Measurements from ENCODE around the gene HNRNPAB. TPM values are rescaled to one million over a fixed set of nuclear protein-coding genes. Genes with fewer than 3 reads are reported as not detected.
A peak's percentile ranks its signal among the peaks of the same experiment; 100 is the strongest.

Gene HNRNPAB
- total and polyA plus RNA-seq, 8 donors: 24.5 to 61.6 (median 46.2) TPM

DNA sequence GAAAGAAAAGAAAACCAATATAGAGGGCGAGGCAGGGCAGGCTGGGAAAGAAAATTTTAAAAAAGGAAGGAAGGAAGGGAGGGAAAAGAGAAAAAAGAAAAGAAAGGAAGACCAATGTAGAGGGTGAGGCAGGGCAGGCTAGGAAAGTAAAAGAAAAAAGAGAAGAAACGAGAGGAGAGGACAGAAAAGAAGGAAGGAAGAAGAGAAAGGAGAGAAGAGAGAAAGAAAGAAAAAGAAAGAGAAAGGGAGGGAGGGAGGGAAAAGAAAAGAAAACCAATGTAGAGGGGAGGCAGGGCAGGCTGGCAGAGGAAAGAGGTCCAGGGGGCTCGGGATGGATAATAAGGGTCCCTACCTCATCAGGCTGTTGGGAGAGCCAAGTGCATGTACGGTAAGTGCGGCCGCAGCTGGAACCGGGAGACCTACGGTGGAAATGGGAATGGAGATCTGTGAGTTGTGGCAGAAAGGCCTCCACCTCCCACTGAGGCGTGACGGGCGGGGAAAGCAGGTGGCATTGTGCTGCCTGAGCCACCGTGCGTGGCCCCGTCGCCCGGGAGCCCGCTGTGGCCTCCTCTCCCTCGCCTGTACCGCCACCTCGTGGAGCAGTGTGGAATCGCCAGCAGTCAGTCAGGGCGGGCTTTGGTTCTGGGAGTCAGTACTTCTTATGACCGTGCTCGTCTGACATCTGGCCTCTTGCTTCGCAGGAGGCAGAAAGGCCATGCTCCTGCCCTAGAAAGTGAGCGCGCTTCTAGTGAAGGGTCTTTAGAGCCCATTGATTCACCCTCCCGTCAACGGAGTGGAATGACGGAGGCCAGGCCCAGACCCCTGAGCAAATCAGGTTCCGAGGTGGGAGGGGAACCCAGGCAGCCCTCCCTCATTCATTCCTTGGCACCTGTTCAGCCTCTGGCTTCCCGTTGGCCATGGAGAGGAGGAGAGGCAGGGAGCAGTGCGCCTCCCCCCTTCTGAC lies 40.3 kb upstream of the HNRNPAB start:
- FAIRE-seq (no peak), ATAC-seq (peak; percentile 97 to 100 (median 100)), DNase-seq (peak; percentile 75 to 99 (median 92))
- peaks cover 0 to 3% (median 0%) of the 10 kb centered on the region in 3 donors for H3K4me1 ChIP-seq
- peak overlapping the region in 1 of 4 donors; percentile 17 for H3K4me3 ChIP-seq
- H3K36me3 ChIP-seq: no peaks in the 10 kb centered on the region
- no peaks in the 10 kb centered on the region for H3K9me3 ChIP-seq
- no peak overlapping the region for H3K27ac ChIP-seq
- TF ChIP-seq, protein P1, sequence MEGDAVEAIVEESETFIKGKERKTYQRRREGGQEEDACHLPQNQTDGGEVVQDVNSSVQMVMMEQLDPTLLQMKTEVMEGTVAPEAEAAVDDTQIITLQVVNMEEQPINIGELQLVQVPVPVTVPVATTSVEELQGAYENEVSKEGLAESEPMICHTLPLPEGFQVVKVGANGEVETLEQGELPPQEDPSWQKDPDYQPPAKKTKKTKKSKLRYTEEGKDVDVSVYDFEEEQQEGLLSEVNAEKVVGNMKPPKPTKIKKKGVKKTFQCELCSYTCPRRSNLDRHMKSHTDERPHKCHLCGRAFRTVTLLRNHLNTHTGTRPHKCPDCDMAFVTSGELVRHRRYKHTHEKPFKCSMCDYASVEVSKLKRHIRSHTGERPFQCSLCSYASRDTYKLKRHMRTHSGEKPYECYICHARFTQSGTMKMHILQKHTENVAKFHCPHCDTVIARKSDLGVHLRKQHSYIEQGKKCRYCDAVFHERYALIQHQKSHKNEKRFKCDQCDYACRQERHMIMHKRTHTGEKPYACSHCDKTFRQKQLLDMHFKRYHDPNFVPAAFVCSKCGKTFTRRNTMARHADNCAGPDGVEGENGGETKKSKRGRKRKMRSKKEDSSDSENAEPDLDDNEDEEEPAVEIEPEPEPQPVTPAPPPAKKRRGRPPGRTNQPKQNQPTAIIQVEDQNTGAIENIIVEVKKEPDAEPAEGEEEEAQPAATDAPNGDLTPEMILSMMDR (IDR thresholded peaks at IDR 0.05): peak; percentile 99 to 100 (median 99)
- intact Hi-C loops (cut with DNase I): loop anchor here in 1 of 3 donors (5.0 kb wide), 1 partner anchor 87 kb away; no protein-coding TSS in a partner anchor
- 8 to 9% methylated on average over 29 to 33 of the region's 33 CpGs for WGBS, 2 donors
- no peaks in the 10 kb centered on the region for H3K27me3 ChIP-seq

DNA sequence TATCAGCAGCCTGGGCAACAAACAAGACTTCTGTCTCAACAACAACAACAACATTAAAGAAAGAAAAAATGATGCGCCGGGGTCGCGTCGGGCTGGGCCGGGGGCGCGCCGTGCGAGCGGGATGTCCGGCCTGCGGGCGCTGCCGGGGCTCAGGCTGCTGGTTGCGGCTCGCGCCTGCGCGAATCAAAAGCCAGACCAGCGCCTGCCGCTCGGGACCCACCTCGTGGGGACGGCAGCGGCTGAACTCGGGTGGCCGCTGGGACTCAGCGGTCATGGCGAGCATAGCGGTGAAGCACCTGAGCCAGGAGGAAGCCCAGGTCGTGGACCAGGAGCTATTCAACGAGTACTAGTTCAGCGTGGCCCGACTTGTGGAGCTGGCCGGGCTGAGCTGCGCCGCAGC lies 38.8 kb upstream of the HNRNPAB start:
- no peaks in the 10 kb centered on the region for H3K36me3 ChIP-seq
- H3K4me3 ChIP-seq: peak overlapping the region in 1 of 4 donors; percentile 11
- DNase-seq (no peak), ATAC-seq (no peak), FAIRE-seq (no peak)
- H3K27ac ChIP-seq: no peak overlapping the region
- no peaks in the 10 kb centered on the region for H3K9me3 ChIP-seq
- no peaks in the 10 kb centered on the region for H3K27me3 ChIP-seq
- TF ChIP-seq, protein P1 (IDR thresholded peaks at IDR 0.05): no peak
- H3K4me1 ChIP-seq: peaks cover 0 to 3% (median 0%) of the 10 kb centered on the region in 3 donors
- intact Hi-C loops (cut with DNase I): no loop called here
- WGBS, 2 donors: 25 to 26% methylated on average over 38 of the region's 38 CpGs

DNA sequence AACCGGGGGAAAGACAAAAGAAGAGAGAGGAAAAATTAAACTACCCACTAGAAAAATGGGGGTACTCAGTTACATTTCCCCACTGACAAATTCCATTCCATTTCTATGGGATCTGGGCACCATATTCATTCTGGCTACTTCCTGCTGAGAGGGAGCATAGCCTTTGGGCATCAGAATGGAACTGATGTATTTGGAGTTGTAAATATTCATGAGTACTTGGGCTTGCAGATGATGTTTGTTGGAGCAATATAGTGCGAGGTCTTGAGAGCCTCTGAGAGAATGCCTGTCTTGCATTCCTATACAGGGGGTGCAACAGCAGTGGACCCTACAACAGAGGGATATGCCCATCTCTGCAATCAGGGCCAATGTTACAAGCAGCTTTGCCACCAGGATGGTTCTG lies 33.9 kb upstream of the HNRNPAB start:
- H3K27me3 ChIP-seq: no peaks in the 10 kb centered on the region
- H3K4me1 ChIP-seq: no peaks in the 10 kb centered on the region
- no peaks in the 10 kb centered on the region for H3K36me3 ChIP-seq
- 77 to 82% methylated on average over 2 of the region's 2 CpGs for WGBS, 2 donors
- no peaks in the 10 kb centered on the region for H3K9me3 ChIP-seq
- no peak for DNase-seq
- TF ChIP-seq, protein P1 (IDR thresholded peaks at IDR 0.05): no peak
- no peak for ATAC-seq
- intact Hi-C loops (cut with DNase I): no loop called here
- FAIRE-seq: no peak
- H3K4me3 ChIP-seq: no peak overlapping the region
- no peak overlapping the region for H3K27ac ChIP-seq

DNA sequence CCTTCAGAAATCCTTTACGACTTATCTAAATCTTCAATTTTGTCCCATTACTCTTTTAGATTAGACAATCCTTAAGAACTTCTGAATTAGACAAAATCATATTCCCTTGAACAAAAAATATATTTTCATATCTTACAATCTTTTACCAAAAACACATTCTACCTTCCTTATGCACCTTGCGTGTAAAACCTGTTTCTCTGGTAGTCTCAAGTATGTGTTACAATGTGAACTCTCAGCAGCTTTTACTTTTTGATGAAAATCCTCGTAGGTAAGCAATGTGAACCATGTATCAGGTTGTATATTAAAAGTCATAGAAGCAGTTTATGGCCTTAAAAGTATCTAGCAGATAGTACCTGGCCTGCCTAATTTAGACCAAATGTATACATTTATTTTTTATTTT lies 29.9 kb upstream of the HNRNPAB start:
- TF ChIP-seq, protein P1 (IDR thresholded peaks at IDR 0.05): no peak
- ATAC-seq (no peak), FAIRE-seq (no peak), DNase-seq (no peak)
- intact Hi-C loops (cut with DNase I): no loop called here
- no peaks in the 10 kb centered on the region for H3K36me3 ChIP-seq
- H3K27me3 ChIP-seq: no peaks in the 10 kb centered on the region
- no peak overlapping the region for H3K27ac ChIP-seq
- no peaks in the 10 kb centered on the region for H3K9me3 ChIP-seq
- no peaks in the 10 kb centered on the region for H3K4me1 ChIP-seq
- H3K4me3 ChIP-seq: no peak overlapping the region
- WGBS, 2 donors: 87 to 92% methylated on average over 3 of the region's 3 CpGs

DNA sequence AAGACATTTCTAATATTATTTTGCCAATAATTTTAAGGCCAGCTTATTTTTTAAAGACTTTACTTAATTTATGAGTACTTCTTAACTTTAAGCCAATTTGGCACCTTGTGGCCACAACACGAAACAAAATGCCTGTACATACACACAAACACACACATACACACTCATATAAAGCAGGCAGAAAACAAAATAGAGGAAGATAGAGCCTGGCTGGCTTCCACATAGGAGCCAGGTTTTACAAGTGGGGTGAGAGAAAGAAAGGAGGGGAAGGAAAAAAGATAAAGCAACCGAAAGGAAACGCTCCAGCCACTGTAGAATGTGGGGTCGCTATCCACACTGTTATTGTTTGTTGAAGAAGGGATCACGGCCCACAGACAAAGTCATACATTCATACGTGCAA lies 27.5 kb upstream of the HNRNPAB start:
- FAIRE-seq: no peak
- WGBS, 2 donors: 70 to 76% methylated on average over 6 of the region's 6 CpGs
- no peak for ATAC-seq

More for the DNA sequence above, 27.5 kb upstream of the HNRNPAB start:
- no peaks in the 10 kb centered on the region for H3K36me3 ChIP-seq
- no peaks in the 10 kb centered on the region for H3K4me1 ChIP-seq
- H3K4me3 ChIP-seq: no peak overlapping the region
- TF ChIP-seq, protein P1 (IDR thresholded peaks at IDR 0.05): no peak
- intact Hi-C loops (cut with DNase I): no loop called here
- DNase-seq: no peak
- H3K9me3 ChIP-seq: no peaks in the 10 kb centered on the region
- no peaks in the 10 kb centered on the region for H3K27me3 ChIP-seq
- H3K27ac ChIP-seq: no peak overlapping the region
